ENCODE results near the gene ANKRD13D.

The ANKRD13D gene

DNA sequence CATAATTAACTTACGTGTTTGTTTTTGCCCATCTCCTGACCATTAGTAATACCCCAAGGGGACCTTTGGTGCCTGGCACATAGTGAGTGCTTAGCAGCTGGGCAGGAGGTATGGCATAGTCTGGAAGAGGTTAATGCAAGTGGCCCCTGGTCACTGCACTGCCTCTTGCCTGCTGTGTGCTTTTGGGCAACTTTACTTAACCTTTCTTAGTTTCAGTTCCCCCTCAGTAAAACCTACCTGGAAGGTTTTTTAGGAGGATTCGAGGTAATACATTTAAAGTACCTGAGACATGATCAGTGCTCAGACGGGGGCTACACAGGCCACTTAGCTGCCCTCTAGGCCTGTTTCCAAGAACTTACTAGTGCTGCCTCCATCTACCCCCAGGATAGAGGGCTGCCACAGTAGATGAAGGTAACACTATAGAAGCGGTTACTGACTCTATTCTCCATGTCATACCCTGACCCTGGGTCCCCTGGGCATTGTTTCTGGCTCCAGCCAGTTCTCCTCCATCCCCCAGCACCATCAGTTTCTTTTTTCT, 60.9 kb downstream of the ANKRD13D start:
- TF ChIP-seq, protein P1, sequence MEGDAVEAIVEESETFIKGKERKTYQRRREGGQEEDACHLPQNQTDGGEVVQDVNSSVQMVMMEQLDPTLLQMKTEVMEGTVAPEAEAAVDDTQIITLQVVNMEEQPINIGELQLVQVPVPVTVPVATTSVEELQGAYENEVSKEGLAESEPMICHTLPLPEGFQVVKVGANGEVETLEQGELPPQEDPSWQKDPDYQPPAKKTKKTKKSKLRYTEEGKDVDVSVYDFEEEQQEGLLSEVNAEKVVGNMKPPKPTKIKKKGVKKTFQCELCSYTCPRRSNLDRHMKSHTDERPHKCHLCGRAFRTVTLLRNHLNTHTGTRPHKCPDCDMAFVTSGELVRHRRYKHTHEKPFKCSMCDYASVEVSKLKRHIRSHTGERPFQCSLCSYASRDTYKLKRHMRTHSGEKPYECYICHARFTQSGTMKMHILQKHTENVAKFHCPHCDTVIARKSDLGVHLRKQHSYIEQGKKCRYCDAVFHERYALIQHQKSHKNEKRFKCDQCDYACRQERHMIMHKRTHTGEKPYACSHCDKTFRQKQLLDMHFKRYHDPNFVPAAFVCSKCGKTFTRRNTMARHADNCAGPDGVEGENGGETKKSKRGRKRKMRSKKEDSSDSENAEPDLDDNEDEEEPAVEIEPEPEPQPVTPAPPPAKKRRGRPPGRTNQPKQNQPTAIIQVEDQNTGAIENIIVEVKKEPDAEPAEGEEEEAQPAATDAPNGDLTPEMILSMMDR (IDR thresholded peaks at IDR 0.05; ENCODE audit: extremely low read depth, insufficient read depth, missing control alignments), result no peak
- in situ Hi-C loops (cut with MboI; ENCODE audit: low pct_unique_long_range_greater_than_20kb, low sequenced_read_pairs, unreplicated experiment), result no loop called here
- DNase-seq (ENCODE audit: low spot score), result no peak

DNA sequence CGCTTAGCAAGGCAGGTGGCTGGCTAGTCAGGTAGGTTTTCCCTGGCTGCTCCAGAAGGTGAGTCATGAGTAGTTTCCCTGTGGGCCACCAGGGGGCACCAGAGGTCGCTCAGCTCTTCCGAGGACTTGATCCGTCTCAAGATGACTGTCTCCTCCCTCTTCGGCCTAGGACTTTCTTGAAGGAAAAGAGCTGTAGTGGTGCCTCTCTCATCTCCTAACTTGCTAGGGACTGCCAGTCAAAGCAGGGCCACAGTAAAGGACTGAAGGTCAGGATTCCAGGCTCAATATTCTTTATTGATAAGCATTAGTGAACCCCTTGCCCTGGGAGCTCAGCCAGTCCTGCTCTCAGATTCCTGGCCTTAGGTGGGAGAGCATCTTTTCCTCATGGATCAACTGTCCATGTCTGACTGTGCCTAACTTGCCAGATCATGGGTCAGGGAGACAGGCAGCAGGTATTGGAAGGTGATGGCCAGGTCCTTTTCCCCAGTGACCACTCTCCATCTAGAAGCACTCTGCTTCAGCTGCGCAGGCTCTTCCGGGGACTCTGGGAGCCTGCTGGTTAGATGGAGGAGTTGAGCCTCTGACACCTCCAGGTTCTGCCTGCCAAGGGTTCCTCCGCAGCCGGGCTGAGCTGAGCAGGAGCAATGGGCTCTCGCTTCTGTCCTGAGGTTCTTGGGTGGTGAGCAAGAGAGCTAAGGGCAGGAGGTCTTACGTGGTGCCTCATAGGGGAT, 62.3 kb downstream of the ANKRD13D start:
- in situ Hi-C loops (cut with MboI; ENCODE audit: low pct_unique_long_range_greater_than_20kb, low sequenced_read_pairs, unreplicated experiment), result no loop called here
- peak; percentile 76 for DNase-seq (ENCODE audit: low spot score)
- TF ChIP-seq, protein P1 (IDR thresholded peaks at IDR 0.05; ENCODE audit: extremely low read depth, insufficient read depth, missing control alignments), result peak; percentile 91
